Stimulated activated CD8-positive, alpha-beta memory T cell treated with anti-CD3 and anti-CD28 coated beads, Interleukin-4, amount 100 ng/mL, for 24 hours (primary cell): ENCODE results near the gene PPP1R14B.

Experiments used
- DNase-seq: peaks from one replicate; pipeline ENCODE4 v3.0.0-alpha.2; 2020; ENCODE audit warnings: low read depth

Gene PPP1R14B

DNA sequence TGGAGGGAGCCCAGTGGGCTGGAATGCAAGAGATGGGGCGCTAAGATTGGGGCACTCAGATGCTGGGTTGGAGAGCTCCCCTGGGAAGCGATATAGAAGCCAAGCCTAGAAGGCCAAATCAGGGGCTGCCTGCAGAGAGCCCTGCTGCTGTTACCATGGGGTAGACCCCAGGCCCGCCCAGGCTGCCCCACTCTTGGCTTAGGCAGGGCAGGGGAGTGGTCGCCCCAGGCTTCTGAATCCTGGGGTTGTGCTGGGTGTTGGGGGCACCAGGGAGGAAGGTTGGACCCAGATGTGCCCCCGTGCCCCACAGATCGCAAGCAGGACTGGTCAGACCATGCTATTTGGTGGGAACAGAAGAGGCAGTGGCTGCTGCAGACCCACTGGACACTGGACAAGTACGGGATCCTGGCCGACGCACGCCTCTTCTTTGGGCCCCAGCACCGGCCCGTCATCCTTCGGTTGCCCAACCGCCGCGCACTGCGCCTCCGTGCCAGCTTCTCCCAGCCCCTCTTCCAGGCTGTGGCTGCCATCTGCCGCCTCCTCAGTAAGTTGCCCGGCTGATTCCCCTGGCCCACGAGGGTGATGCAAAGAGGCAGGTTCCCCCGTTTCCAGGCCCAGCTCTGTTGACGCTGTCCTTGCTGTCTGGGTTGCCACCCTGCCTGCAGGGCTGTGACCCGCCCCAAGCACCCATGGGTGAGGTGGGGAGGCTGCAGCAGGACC lies 36.3 kb downstream of the PPP1R14B start:
- no peak for DNase-seq

DNA sequence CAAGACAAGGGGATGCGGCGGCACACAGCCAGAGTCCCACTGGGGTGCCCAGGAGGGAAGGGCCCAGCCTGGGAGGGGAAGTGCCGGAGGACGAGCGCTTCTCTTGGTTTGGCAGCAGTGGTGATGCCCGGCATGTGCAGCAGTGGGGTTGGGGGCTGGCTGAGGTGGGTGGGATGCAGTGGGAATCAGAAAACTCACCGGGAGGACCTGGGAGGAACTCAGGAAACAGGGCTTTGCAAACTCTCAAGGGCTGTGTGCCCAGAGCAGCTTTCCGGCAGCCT lies 37.2 kb downstream of the PPP1R14B start:
- no peak for DNase-seq

DNA sequence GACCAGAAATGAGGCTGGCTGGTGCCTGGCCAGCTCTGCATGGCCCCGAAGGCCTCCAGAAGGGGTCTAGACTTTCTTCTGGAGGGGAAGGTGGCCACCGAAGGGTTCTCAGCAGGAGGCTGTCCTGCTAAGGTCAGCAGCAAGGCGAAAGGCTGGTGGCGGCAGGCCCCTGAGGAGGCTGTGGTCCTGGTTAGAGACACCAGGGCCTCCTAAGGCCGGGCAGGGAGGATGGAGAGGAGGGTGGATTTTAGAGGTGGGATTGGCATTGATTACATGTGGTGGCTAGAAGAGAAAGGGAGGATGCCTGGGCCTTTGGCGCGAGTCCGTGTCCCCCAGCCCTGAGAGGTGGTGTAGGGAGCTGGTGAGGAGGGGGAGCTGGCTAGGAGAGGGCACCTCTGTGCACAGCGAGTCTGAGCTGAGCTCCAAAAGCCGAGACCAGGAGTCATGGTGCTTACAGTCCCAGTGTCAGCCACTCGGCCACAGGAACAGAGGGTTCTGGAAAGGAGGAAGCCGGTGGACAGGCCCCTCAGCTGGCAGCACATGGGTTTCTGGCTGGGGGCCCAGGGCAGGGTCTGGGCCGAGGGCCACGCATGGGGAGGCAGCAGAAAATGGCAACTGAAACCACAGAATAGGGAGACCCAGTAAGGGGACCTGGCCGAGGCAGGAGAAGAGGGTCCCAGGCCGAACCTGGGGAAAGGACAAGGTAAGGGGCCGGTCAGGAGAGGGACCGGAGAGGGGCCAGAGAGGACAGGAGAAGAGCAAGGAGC lies 37.8 kb downstream of the PPP1R14B start:
- DNase-seq = no peak

GRCh38 chr11:64208086-64208795 lies 38.5 kb downstream of the PPP1R14B start:
- no peak for DNase-seq

- peak; percentile 81 for DNase-seq
Measured at GRCh38 chr11:64207256-64208085, 39.3 kb downstream of the PPP1R14B start.

- DNase-seq = peak; percentile 77
Measured at GRCh38 chr11:64206457-64207255, 40.1 kb downstream of the PPP1R14B start, which contains the start of gene FERMT3. FERMT3 (plus strand) TSS chr11:64206721; CDS start chr11:64207365, 644 bp downstream.

DNA sequence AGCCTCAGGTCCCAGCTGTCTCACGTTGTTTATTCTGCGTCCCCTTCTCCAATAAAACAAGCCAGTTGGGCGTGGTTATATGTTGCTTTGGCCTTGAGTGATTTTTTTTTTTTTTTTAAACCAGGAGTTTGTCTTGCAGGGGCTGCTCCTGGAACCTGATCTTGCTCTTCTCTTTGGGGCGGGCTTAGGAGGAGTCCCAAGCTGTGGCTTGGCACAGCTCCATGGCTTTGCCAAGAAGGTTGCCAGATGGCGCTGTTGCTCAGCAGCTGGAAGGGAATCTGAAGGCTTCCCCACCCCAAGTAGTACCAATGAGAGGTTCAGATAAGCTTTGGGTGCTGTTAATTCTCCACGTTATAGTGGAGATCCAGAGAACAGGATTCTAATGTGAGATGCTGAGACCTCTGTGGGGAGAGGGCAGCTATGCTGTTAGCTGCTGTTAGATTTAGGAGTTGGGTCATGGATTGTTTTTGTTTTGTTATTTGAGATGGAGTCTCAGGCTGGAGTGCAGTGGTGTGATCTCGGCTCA lies 42.2 kb downstream of the PPP1R14B start:
- peak; percentile 59 for DNase-seq

GRCh38 chr11:64204080-64204440 lies 42.7 kb downstream of the PPP1R14B start:
- no peak for DNase-seq

GRCh38 chr11:64203421-64204079 lies 43.2 kb downstream of the PPP1R14B start:
- no peak for DNase-seq

- no peak for DNase-seq
Measured at GRCh38 chr11:64202992-64203391, 43.8 kb downstream of the PPP1R14B start.

GRCh38 chr11:64201543-64201942 lies 45.2 kb downstream of the PPP1R14B start:
- DNase-seq = no peak

DNA sequence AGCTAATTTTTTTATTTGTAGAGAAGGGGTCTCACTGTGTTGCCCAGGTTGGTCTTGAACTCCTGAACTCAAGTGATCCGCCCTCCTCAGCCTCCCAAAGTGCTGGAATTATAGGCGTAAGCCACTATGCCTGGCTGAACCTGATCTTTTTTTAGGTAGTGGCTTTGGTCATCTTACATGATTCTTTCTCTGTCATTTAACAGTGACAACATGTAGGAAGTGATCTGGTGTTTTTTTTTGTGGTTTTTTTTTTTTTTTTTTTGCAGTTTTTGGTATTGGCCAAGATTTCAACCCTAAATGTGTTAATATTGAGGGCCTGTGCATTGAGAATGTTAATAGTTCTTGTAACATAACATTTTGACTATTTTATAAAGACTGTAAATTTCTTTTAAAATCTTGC lies 48.2 kb downstream of the PPP1R14B start:
- no peak for DNase-seq

DNA sequence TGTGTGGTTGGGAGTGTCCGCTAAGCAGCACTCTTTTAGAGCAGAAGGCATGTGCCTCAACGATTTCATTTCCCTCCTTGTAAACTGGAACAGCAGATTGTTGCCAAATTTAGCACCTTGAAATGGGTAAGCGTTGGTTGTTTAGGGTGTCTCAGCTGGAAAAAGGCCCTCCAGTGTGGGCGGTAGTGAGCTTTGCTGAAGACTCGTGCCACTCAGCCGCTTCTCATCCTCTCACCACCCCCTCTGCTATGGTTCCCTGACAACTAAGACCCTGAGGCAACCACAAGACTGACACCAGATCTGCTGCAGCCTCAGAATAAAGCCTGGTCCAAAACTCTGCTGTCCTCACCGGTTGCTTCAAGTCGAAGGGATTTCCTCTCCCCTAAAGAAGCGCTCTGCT lies 50.1 kb downstream of the PPP1R14B start:
- no peak for DNase-seq
